ENCODE data around the gene ZFAND2B.

The ZFAND2B gene

GRCh38 chr2:219206328-219207133 lies at the start of gene ZFAND2B:
ZFAND2B (plus strand) TSS chr2:219206782; CDS start chr2:219206988, 206 bp downstream.
- peak; percentile 96 for DNase-seq

GRCh38 chr2:219157396-219157795 lies 49.2 kb upstream of the ZFAND2B start:
- DNase-seq = no peak

GRCh38 chr2:219158025-219158424 lies 48.6 kb upstream of the ZFAND2B start:
- DNase-seq = no peak

- DNase-seq = no peak
These were observed 48.0 kb upstream of the ZFAND2B start for GRCh38 chr2:219158586-219158985.

GRCh38 chr2:219159771-219160185 lies 46.8 kb upstream of the ZFAND2B start:
- no peak for DNase-seq

GRCh38 chr2:219160186-219161017 lies 46.2 kb upstream of the ZFAND2B start, which contains the start of gene NHEJ1:
NHEJ1 (minus strand) TSS chr2:219160815; CDS start chr2:219158362, 2,453 bp downstream.
- DNase-seq = peak; percentile 91

- no peak for DNase-seq
These were observed 45.5 kb upstream of the ZFAND2B start for GRCh38 chr2:219161097-219161496.

- no peak for DNase-seq
These were observed 43.4 kb upstream of the ZFAND2B start for GRCh38 chr2:219163156-219163555.

GRCh38 chr2:219165058-219165911 lies 41.3 kb upstream of the ZFAND2B start:
- no peak for DNase-seq

GRCh38 chr2:219167997-219168396 lies 38.6 kb upstream of the ZFAND2B start:
- no peak for DNase-seq

- no peak for DNase-seq
These were observed 38.1 kb upstream of the ZFAND2B start for GRCh38 chr2:219168526-219168925.

GRCh38 chr2:219168932-219169331 lies 37.6 kb upstream of the ZFAND2B start:
- DNase-seq = no peak

- no peak for DNase-seq
These were observed 36.5 kb upstream of the ZFAND2B start, which contains the start of gene SLC23A3 for GRCh38 chr2:219169930-219170654. SLC23A3 (minus strand) TSS chr2:219170029; CDS start chr2:219169984, 45 bp downstream.

- DNase-seq = no peak
These were observed 35.3 kb upstream of the ZFAND2B start for GRCh38 chr2:219171231-219171651.

- no peak for DNase-seq
These were observed 34.1 kb upstream of the ZFAND2B start for GRCh38 chr2:219172231-219173154.

- DNase-seq = no peak
These were observed 33.4 kb upstream of the ZFAND2B start for GRCh38 chr2:219173176-219173575.

- no peak for DNase-seq
These were observed 32.4 kb upstream of the ZFAND2B start for GRCh38 chr2:219174146-219174545.

- no peak for DNase-seq
These were observed 31.8 kb upstream of the ZFAND2B start for GRCh38 chr2:219174801-219175200.

- no peak for DNase-seq
These were observed 31.1 kb upstream of the ZFAND2B start for GRCh38 chr2:219175486-219175885.

- no peak for DNase-seq
These were observed 30.4 kb upstream of the ZFAND2B start for GRCh38 chr2:219175928-219176817.

Data from activated naive CD4-positive, alpha-beta T cell treated with anti-CD3 and anti-CD28 coated beads, Interleukin-2, amount 50 U/mL, for 16 hours (primary cell).